Measurements from ENCODE around the gene ZFAND3.

ZFAND3 gene

DNA sequence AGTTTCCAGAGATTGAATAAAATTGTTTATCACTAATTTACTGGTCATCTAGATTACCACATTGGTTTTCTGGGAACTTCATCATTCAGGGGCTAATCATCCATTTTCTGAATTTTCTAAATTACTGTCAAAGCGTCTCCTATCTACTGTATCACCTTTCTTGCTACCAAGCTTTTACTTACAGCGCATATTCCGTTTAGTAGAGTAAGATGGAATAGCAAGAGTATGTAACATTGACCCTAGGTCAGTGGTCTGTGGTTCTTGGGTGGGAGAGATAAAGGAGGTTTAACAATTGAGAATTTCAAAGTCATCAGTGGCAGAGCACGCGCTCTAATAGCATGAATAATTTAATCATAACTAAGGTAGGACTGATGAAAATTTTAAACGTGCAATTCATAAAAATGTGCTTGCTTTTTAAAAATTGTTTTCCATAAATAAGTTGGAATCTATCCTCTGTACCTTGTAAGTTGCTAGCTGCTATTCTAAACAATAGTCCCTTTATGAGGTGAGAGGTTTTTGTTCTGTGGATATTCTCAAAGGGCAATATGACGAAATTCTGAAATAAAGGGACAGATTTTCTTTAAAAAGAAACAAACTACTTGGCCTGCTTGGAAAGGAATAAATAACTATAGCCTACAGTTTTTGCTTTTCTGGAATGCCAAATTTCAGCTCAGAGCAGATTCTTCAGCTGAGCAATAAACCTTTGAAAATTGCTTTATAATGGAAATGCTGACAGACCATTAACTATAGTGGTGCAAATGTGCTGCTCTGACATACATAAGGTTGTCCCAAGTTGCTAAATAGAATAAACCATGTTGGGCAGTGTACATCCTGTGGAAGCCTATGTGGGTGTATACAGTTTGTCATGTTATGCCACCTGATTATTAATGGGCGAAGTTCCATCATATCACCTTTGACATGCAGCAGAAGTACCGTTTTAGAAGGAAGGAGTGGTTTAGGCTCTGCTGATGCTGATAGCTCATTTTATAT lies 84.1 kb downstream of the ZFAND3 start:
- TF ChIP-seq CTCF (conservative IDR thresholded peaks at IDR 0.05; ENCODE audit: low read length): no peak
- no peak for DNase-seq (ENCODE audit: low read depth)
- no peak overlapping the region for H3K4me3 ChIP-seq (ENCODE audit: low read length)

- DNase-seq (ENCODE audit: low read depth): no peak
- TF ChIP-seq CTCF (conservative IDR thresholded peaks at IDR 0.05; ENCODE audit: low read length): no peak
- no peak overlapping the region for H3K4me3 ChIP-seq (ENCODE audit: low read length)
Measured at GRCh38 chr6:37904590-37904989, 85.1 kb downstream of the ZFAND3 start.

GRCh38 chr6:37906121-37906520 lies 86.6 kb downstream of the ZFAND3 start:
- DNase-seq (ENCODE audit: low read depth): no peak
- H3K4me3 ChIP-seq (ENCODE audit: low read length): no peak overlapping the region
- no peak for TF ChIP-seq CTCF (conservative IDR thresholded peaks at IDR 0.05; ENCODE audit: low read length)

DNA sequence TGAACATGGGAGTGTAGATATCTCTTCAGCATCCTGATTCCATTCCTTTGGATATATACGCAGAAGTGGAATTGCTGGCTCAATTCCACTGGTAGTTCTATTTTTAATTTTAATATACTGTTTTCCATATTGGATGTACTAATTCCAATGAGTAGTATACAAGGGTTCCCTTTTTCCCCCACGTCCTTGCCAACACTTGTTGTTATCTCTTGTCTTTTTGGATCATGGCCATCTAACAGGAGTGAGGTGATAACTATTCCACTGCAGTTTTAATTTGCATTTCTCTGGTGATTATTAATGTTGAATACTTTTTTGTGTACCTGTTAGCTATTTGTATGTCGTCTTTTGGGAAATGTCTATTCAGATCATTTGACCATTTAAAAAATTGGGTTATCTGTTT lies 91.5 kb downstream of the ZFAND3 start:
- no peak overlapping the region for H3K4me3 ChIP-seq (ENCODE audit: low read length)
- no peak for TF ChIP-seq CTCF (conservative IDR thresholded peaks at IDR 0.05; ENCODE audit: low read length)
- no peak for DNase-seq (ENCODE audit: low read depth)

DNA sequence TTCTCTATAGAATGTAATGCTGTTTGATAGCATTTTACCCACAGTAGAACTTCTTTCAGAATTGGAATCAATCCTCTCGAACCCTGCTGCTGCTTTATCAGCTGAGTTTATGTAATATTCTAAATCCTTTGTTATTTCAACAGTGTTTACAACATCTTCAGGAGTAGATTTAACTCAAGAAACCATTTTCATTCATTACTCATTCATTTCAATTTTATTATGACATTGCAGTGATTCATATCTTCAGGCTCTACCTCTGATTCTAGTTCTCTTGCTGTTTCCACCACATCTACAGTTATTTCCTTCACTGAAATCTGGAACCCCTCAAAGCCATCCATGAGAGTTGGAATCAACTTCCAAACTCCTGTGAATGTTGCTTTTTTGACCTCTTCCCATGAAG lies 93.7 kb downstream of the ZFAND3 start:
- TF ChIP-seq CTCF (conservative IDR thresholded peaks at IDR 0.05; ENCODE audit: low read length): no peak
- no peak for DNase-seq (ENCODE audit: low read depth)

GRCh38 chr6:37915463-37915862 lies 95.9 kb downstream of the ZFAND3 start:
- no peak for DNase-seq (ENCODE audit: low read depth)

More for the DNA sequence above, 93.7 kb downstream of the ZFAND3 start:
- H3K4me3 ChIP-seq (ENCODE audit: low read length): no peak overlapping the region

More at GRCh38 chr6:37915463-37915862, 95.9 kb downstream of the ZFAND3 start:
- no peak for TF ChIP-seq CTCF (conservative IDR thresholded peaks at IDR 0.05; ENCODE audit: low read length)
- H3K4me3 ChIP-seq (ENCODE audit: low read length): no peak overlapping the region
